GM12878 (cell line): ENCODE results near the gene MRPL22.
"Not testable (repeated sequence)": the region's sequence is repeated elsewhere in the genome, so short reads cannot be mapped to it uniquely, and the experiment has no call there.

Experiments
- CEBPB ChIP-seq, 2 experiments: fragments of 150-350 bp in 1 of 2; IDR thresholded peaks; 2 replicates each; pipeline ENCODE4 v1.6.1; 2012 to 2014; ENCODE audit warnings: low read depth in 2 of 2, low read length in 2 of 2, borderline replicate concordance in 1 of 2, inconsistent platforms in 1 of 2
- CHD2 ChIP-seq: IDR thresholded peaks from 2 replicates; pipeline ENCODE4 v1.6.1; 2011; ENCODE audit warnings: low read depth, low read length, improper control_type of control experiment, borderline replicate concordance
- GABPA ChIP-seq: IDR thresholded peaks from 2 replicates; pipeline ENCODE4 v1.6.1; 2014; ENCODE audit warnings: antibody characterized with exemption, low read depth, mild to moderate bottlenecking, inconsistent platforms
- POLR2A ChIP-seq: IDR thresholded peaks from 2 replicates; pipeline ENCODE4 v1.6.1; 2011; ENCODE audit warnings: low read depth, mild to moderate bottlenecking, low read length
- SREBF2 ChIP-seq: IDR thresholded peaks from 2 replicates; pipeline ENCODE4 v1.6.1; 2012; ENCODE audit warnings: mild to moderate bottlenecking, low read length
- TF ChIP-seq, protein P1 (sequence below), 3 experiments: IDR thresholded peaks in 2 of 3; conservative IDR thresholded peaks in 1 of 3; 2 replicates each; pipeline ENCODE4 v1.5.1; 2011; ENCODE audit warnings: low read depth in 3 of 3, low read length in 3 of 3, mild to moderate bottlenecking in 3 of 3, control low read depth in 2 of 3, moderate library complexity in 2 of 3, inconsistent platforms in 1 of 3, mixed read lengths in 1 of 3; ENCODE audit not compliant: control insufficient read depth in 2 of 3, insufficient read depth in 1 of 3; ENCODE audit errors: extremely low read depth in 1 of 3

DNA sequence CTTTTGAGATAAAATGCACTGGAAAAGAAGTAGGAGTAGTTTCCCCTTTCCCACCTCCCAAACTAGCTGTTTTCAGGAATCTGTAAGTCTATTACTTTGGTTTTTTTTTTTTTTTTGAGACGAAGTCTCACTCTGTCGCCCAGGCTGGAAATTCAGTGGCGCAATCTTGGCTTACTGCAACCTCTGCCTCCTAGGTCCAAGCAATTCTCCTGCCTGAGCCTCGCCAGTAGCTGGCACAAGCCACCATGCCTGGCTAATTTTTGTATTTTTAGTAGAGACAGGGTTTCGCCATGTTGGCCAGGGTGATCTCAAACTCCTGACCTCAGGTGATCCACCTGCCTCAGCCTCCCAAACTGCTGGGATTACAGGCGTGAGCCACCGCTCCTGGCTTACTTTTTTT, 35.3 kb upstream of the MRPL22 start:
- TF ChIP-seq POLR2A; CHD2; CEBPB (IDR thresholded peaks at IDR 0.05; ENCODE audit: borderline replicate concordance in 1 of 2, low read depth in 2 of 2, low read length in 2 of 2); SREBF2; GABPA: not testable (repeated sequence)
- TF ChIP-seq, protein P1, sequence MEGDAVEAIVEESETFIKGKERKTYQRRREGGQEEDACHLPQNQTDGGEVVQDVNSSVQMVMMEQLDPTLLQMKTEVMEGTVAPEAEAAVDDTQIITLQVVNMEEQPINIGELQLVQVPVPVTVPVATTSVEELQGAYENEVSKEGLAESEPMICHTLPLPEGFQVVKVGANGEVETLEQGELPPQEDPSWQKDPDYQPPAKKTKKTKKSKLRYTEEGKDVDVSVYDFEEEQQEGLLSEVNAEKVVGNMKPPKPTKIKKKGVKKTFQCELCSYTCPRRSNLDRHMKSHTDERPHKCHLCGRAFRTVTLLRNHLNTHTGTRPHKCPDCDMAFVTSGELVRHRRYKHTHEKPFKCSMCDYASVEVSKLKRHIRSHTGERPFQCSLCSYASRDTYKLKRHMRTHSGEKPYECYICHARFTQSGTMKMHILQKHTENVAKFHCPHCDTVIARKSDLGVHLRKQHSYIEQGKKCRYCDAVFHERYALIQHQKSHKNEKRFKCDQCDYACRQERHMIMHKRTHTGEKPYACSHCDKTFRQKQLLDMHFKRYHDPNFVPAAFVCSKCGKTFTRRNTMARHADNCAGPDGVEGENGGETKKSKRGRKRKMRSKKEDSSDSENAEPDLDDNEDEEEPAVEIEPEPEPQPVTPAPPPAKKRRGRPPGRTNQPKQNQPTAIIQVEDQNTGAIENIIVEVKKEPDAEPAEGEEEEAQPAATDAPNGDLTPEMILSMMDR (IDR thresholded peaks at IDR 0.05 in 2 of 3, conservative IDR thresholded peaks at IDR 0.05 in 1 of 3; ENCODE audit: control insufficient read depth in 2 of 3, extremely low read depth in 1 of 3, insufficient read depth in 1 of 3, low read depth in 3 of 3, low read length in 3 of 3) = not testable (repeated sequence)
